ENCODE results near the gene GTPBP6.

Gene GTPBP6, protein sequence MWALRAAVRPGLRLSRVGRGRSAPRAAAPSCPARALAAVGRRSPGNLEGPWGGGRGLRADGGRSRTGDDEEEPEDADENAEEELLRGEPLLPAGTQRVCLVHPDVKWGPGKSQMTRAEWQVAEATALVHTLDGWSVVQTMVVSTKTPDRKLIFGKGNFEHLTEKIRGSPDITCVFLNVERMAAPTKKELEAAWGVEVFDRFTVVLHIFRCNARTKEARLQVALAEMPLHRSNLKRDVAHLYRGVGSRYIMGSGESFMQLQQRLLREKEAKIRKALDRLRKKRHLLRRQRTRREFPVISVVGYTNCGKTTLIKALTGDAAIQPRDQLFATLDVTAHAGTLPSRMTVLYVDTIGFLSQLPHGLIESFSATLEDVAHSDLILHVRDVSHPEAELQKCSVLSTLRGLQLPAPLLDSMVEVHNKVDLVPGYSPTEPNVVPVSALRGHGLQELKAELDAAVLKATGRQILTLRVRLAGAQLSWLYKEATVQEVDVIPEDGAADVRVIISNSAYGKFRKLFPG

DNA sequence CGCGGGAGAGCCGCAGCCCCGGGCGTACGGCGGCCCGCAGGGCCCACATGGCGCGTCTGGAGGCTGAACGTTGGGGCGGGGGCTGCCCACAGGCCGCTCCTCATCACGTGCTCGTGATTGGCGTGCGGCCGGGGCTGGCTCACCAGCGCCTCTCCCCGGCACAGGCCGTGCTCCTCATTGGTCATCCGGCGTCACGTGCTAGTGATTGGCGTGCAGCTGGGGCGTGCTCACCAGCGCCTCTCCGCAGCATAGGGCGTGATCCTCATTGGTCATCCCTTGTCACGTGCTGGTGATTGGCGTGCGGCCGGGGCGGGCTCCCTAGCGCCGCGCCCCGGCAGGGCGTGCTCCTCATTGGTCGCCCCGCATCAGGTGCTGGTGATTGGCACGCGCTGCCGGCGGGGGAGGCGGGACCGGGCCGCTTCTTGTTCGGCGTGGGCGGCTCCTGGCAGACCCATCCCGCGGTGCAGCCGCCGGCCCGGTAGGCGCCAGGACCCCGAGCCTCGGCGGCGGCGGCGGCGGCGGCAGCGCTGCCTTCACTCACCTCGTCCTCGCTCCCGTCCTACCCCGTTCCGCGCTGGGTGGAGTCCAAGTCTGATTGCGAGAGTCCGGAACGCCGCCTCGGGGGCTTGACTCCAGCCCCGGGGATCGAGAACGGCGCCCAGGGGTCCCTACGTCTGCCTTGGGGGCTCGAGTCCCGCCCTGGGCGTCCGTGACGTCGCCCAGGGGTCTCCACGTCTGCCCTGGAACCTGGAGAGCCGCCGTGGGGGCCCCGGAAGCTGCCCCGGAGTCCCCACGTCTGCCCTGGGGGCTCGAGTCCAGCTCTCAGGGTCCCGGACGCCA is at the start of gene GTPBP6:
TSS of gene GTPBP6 (minus strand) at position 58 of the 840 bp plus-strand sequence. CDS start at position 49, 9 bp downstream.
- peak; percentile 100 for DNase-seq

DNA sequence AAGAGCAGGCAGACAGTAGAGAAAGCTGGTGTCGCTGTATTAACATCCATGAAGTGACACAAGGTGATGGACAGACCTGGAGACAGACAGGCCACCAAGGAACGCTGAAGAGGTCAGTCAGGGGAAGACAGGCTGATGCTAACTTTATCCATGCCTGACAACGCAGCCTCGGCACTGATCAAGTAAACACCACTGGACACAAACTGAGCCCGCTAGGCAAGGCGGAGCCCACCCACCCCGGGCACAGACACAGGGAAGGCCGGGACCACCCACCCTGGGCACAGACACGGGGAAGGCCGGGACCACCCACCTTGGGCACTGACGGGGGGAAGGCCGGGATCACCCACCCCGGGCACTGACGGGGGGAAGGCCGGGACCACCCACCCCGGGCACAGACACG is 49.3 kb upstream of the GTPBP6 start:
- DNase-seq = no peak

DNA sequence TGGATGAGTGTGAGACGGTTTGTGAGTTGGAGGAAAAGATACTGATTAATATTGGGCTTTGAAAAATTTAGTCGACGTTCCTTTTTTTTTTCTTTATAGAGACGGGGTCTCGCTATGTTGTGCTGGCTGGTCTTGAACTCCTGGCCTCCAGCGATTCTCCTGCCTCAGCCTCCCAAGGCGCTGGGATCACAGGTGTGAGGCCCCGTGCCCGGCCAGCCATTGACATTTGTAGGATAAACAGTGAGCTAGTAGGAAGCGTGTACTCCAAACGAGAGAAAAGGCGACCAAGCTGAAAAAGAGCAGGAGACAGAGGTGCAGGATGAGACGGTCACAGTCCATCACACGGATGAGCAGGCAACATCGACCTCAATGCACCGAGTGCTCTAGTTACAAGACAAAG is 48.8 kb upstream of the GTPBP6 start:
- DNase-seq = no peak

DNA sequence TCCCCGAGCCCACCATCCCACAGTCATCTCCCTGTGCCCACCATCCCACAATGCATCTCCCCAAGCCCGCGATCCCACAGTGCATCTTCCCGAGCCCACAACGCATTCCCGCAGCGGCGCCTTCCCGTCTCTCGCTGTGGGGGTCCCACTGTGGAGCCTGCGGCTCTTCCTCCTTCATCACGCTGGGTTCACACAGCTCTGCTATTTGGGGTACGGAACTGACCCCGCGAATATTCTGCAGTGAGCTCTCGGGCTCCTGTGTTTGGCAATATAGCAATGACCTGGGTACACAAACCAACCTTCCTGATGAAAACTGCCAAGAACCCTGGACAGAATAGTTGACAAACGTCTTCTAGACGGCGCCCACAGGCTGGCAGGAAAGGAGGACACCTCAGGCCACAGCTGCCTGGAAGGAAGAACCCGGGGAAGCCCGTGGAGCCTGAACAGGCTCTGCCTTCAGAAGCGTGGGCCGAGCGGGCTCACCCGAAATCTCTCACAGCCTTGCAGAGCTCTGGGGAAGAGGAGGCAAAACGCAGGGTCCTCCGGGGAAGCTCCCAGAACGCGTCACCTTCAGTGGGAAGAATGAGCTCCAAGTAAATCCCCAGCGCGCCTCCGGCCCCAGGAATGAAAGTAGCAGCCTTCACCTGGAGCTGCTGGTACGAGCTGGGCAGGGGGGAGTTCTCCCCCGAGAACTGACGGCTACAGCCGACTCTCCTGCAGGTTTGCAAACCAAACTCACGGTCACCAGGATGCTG is 45.2 kb upstream of the GTPBP6 start:
- no peak for DNase-seq

DNA sequence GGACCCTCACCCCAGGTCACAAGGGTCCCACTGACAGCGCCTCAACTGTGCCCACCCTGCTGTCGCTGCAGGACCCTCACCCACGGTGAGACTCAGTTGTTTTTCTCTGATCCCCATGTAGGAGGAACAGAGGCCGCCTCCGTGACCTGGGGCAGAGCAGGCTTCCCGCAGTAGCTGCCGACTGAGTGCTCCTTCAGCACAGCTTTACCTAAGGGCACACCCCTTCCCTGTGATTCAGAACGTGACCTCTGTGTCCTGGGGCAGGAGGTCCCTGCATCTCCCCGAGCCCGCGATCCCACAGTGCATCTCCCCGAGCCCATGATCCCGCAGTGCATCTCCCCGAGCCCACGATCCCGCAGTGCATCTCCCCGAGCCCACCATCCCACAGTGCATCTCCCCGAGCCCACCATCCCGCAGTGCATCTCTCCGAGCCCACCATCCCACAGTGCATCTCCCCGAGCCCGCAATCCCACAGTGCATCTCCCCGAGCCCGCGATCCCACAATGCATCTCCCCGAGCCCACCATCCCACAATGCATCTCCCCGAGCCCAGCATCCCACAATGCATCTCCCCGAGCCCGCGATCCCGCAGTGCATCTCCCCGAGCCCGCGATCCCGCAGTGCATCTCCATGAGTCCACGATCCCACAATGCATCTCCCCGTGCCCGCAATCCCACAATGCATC is 44.5 kb upstream of the GTPBP6 start:
- no peak for DNase-seq

DNA sequence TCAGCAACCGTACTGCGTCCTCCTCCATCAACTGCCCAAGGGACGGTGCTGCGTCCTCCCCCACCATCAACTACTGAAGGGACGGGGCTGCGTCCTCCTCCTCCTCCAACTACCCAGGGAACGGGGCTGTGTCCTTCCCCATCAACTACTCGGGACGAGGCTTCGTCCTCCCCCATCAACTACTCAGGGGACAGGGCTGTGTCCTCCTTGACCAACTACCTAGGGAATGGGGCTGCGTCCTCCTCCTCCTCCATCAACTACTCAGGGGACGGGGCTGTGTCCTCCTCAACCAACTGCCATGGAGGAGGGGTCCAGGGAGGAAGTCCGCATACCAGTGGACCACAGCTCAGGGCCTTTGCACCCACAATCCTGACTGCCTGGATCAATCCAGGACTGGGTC is 43.8 kb upstream of the GTPBP6 start:
- DNase-seq = no peak

DNA sequence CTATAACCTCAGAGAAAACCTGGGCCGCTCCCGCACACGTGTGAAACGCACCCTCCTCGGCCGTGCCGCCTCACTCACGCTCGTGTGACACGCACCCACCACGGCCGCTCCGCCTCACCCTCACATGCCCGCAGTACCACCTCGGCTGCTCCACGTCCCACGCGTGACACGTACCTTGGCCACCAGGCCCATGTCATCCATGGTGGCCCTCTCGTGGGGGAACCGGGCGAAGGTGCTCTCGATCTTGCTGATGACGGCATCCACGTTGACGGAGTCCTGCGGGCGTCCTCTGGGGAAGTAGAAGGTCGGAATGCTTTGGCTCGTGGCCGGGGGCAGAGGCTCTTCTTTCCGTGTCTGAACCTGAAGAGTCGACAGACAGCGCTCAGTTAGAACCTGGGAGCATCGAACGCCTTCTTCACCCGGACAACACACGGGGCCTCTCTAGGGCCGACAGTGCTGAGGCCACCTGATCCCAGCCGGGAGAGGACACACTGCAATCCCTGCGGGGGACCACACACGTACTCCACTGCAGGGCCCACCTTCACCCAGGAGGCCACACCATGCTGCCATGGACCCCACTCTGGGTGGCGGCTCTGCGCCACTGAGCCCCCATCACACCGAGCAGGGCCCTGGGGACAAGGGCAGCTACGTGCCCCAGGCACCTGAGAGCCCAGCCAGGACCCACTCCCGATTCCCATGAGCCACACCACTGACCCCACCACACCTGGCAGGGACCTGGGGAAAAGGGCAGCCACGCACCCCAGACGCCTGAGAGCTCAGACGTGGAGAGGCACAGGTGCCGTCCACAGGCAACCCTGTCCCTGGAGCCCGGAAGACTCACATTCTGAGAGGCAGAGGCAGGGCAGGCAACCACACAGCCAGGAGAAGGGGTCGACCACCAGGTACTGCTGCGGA is 42.9 kb upstream of the GTPBP6 start:
- DNase-seq = no peak

DNA sequence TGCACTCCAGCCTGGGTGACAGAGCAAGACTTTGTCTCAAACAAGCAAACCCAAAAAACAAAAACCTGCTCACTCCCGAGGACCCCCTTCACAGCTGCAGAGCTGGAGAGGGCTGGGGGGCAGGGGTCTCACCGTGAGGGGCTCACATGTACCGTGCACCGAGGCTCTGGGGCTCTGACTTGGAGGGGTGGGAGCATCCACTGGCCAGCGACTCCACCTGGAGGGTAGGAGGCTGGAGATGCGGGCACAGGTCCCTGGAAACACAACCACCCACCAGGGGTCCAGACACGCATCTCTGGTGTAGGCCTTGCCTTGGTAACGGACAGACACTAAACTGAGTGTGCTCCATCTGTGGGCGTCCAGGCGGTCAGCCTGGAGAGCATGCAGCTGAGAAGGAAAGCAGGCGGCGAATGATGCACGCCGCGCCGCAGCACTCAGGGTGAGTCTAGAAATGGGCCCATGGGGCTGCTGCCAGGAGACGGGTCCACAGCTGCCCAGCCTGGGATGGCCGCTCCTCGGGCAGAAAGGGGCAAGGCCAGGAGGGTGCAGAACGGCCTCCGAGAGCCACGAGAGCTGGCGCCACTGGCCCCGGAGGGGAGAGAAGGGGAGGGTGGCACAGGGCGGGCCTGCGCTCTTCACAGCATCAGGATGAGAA is 42.0 kb upstream of the GTPBP6 start:
- DNase-seq = no peak

DNA sequence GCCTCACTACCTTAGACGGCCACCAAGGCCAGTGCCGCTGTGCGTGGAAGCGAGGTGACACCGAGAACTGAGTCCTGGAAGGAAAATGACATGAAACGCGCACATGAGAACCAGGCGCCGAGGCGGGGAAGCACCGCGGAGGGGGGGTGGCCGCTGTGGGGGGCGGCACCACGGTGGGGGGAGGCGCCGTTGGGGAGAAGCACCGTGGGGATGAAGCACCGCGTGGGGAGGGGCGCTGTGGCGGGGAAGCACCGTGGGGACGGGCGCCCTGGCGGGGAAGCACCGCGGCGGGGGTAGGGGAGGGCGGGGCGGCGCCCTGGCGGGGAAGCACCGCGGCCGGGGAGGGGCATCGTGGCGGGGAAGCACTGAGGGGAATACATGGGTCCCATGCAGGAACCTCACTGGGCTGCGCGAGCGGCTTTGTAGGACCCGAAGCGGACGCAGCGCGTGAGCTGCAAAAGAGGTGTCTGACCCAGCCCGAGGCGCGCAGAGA is 40.1 kb upstream of the GTPBP6 start:
- no peak for DNase-seq

DNA sequence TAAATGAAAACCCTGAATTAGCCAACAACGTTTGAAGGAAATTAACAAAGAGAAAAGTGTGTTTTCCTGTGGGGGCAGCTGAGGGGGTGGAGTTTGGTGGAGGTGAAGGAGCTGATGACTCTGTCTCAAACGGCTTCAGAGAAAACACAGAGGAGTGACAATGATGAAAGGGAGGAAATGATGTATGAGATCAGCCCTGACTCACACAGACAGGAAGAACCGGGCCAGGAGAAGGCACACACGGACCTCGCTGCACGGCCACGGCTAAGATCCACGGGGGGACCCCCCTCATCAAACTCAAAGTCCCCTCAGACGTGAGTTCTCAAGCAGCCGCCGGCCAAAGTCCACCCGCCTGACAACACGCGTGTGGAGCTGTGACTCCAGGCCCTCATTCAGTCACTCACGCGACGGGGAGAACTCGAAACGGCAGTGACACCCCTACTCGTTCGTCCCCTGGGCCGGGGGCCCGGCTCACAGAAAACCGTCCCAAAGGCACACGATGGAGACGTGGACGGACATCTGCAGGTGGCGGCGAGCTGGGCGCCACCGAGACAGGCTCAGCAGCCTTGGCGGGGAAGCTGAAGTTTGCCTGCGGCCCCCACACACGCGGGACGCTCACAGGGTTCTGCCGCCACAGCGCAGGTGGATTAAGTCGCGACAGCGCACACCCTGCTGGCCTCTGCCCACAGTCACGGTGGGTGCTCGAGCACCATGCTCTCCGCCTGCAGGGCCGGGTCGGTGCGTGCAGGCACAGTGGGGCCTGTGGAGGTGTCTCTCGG is 39.3 kb upstream of the GTPBP6 start:
- DNase-seq = peak; percentile 80

DNA sequence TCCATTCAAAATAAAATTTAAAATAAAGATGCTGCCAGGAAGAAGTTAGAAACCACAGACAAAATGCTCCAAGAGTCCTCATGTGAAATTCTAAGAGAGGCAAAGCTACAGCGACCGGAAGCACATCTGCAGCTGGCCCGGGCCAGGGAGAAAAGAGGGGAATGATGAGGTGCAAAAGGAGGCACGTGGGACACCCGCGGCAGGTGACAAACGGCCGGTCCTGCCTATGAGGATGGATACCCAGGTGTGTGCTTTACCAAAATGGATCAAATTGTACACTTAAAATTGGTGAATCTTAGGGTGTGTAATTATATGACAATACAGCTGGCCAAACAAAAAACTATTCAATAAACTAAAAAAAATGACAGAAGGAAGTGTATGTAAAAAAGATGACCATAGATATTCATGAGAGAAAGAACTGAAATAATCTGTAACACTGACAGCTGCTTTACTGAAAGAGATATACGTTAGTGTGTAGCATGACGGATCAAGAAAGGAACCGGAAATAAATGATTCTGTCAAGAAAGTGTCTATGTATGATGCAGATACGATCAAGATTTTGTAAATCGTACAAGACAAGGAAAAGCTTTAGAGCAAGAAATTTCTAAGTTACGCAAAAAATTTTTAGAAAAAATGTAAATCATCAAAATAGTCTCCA is 38.6 kb upstream of the GTPBP6 start:
- no peak for DNase-seq

DNA sequence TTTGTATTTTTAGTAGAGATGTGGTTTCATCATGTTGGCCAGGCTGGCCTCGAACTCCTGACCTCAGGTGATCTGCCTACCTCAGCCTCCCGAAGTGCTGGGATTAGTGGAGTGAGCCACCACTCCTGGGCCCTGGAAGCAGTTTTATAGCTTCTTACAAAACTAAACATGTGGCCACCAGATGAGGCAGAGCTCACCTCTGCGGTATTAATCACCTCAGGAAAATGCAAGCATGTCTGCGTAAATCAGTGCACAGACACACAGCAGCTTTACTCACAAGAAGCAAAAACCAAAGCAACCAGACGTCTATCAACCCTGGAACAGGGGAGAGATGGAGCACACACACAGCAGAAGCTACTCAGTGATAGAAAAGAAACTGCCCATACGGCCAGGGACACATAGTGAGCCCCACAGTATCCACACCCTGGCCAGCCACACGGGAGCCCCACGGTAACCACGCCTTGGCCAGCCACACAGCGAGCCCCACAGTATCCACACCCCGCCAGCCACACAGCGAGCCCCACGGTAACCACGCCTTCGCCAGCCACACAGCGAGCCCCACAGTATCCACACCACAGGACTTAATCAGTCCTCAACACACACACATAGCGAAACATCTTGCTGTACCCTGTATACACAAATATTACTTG is 37.9 kb upstream of the GTPBP6 start:
- DNase-seq = peak; percentile 95

DNA sequence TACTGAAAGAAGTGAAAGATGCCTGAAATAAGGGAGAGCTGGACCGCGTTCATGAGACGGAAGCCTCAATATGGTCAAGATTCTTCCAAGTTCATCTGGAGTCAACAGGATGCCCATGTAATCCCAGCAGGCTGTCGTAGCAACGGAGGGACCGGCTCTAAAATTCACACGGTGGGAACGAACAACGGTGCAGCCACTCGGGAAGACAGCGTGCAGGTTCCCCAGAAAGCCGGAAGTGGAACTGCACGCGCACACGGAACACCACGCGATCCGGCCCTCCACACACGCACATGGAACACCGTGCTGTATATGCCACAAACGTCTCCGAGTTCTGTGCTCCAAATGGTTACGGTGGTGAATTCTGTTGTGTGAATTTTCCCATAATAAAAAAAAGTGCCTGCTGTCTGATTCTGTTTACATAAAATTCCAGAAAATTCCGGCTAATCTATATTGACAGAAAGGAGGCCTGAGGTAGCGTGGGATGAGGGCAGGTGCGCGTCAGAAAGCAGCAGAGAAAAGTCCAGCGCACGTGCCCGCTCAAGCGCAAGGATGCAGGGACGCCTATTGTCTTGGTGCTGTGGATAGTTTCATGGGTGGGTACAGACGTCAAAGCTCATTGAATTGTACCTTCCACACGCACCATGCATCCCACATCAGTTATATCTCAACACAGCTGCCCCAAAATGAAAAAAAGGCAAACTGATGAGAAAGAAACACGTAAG is 36.9 kb upstream of the GTPBP6 start:
- DNase-seq = no peak

DNA sequence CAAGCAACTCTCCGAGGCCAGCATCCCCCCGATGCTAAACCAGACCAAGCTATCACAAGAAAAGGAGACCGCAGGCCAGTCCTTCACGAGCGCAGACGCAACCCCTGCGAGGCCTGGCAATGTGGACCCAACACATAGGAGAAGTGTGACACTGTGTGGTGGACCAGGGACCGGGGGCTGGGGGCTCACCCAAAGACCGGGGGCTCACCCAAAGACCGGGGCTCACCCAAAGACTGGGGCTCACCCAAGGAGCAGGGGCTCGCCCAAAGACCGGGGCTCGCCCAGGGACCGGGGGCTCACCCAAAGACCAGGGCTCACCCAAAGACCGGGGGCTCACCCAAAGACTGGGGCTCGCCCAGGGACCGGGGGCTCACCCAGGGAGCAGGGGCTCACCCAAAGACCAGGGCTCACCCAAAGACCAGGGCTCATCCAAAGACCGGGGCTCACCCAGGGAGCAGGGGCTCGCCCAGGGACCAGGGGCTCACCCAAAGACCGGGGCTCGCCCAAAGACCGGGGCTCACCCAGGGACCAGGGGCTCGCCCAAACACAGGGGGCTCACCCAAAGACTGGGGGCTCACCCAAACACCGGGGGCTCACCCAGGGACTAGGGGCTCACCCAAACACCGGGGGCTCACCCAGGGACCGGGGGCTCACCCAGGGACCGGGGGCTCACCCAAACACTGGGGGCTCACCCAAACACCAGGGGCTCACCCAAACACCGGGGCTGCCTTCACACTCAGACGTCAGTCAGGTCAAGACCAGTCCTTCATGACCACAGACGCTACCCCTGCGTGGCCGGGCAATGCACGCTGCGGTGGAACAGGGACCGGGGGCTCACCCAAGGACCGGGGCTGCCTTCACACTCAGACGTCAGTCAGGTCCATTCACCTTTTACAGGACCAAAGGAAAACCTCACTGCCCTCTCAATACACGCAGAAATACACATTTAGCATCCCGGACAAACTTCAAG is 35.3 kb upstream of the GTPBP6 start:
- no peak for DNase-seq

DNA sequence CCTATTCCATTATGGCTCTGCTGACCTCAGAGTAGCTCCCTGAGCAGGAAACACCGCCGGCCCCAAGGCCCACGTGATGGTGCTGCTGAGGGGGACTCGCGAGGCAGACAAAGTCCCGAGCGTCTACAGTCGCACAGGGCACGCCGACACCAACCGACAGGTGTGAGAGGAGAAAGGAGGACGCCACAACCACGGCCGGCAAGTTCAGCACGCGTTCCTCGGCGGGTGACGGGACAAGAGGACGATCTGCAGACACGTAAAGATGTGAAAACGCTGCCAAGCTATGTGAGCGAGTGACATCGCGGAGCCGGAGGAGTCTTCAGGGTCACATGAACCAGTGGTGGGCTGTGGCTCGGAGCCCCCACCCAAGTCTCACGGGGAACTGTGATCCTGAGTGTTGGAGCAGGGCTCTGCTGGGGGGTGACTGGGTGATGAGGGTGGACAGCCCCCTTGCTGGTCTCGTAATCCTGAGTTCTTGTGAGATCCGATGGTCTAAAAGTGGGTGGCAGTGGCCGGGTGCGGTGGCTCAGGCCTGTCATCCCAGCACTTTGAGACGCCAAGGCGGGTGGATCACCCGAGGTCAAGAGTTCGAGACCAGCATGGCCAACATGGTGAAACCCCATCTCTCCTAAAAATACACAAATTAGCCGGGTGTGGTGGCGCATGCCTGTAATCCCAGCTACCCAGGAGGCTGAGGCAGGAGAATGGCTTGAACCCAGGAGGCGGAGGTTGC is 34.2 kb upstream of the GTPBP6 start:
- no peak for DNase-seq

DNA sequence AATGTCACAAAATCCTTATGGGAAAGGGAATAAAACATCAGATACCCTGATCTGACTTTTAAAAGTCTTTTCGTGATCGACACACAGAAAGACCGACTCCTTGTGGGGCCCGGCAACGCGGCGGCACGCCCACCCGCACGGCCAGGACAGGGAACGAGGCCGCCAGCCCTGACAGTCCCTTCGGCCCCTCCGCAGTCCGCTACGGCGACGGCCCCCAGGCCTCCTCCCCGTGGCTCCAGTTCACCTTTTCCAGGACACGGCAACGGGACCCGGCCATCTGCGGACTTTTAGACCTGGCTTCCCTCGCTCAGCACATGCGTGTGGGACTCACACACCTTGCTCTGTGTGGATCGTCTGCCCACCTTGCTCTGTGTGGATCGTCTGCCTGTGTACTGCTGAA is 33.6 kb upstream of the GTPBP6 start:
- no peak for DNase-seq
